ENCODE measurements around the gene THOP1. TPM values are rescaled to one million over a fixed set of nuclear protein-coding genes. Genes with fewer than 3 reads are reported as not detected.

The THOP1 gene
- total RNA-seq, 4 donors from 2014 or later: 24.3 to 142 (median 49.5) TPM

DNA sequence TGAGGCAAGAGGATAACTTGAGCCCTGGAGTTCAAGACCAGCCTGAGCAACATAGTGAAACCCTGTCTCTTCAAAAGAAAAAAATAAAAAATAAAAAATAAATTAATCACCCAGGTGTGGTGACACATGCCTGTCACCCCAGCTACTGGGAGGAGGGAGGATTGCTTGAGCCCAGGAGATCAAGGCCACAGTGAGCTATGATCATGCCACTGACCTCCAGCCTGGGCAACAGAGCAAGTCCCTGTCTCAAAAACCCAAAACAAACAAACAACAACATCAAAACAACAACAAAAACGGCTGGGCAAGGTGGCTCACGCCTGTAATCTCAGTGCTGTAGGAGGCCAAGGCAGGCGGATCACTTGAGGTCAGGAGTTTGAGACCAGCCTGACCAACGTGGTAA lies 41.2 kb upstream of the THOP1 start:
- TF ChIP-seq, protein P1, sequence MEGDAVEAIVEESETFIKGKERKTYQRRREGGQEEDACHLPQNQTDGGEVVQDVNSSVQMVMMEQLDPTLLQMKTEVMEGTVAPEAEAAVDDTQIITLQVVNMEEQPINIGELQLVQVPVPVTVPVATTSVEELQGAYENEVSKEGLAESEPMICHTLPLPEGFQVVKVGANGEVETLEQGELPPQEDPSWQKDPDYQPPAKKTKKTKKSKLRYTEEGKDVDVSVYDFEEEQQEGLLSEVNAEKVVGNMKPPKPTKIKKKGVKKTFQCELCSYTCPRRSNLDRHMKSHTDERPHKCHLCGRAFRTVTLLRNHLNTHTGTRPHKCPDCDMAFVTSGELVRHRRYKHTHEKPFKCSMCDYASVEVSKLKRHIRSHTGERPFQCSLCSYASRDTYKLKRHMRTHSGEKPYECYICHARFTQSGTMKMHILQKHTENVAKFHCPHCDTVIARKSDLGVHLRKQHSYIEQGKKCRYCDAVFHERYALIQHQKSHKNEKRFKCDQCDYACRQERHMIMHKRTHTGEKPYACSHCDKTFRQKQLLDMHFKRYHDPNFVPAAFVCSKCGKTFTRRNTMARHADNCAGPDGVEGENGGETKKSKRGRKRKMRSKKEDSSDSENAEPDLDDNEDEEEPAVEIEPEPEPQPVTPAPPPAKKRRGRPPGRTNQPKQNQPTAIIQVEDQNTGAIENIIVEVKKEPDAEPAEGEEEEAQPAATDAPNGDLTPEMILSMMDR (IDR thresholded peaks at IDR 0.05): no peak
- Histone ChIP-seq H3K27ac (no peak overlapping the region), H3K4me3 (no peak overlapping the region), H3K36me3 (no peaks in the 10 kb centered on the region), H3K4me1 (peaks cover 0 to 7% (median 5%) of the 10 kb centered on the region in 4 donors), H3K9me3 (no peaks in the 10 kb centered on the region), H3K27me3 (no peaks in the 10 kb centered on the region)
- no peak for DNase-seq

DNA sequence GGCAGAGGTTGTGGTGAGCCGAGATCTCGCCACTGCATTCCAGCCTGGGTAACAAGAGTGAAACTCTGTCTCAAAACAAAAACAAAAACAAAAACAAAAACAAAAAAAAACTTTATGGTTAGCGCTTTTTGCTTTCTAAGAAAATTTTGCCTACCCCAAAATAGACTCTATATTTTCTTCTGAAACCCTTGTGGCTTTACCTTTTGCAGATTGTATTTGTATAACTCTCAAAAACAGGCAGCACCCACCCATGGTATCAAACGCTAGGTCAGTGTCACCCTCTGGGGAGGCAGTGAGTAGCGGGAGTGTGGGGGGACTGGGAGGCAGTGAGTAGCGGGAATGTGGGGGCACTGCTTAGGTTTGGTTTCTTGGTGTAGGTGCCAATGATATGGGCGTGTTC lies 38.0 kb upstream of the THOP1 start:
- no peak overlapping the region for H3K27ac ChIP-seq
- no peak for TF ChIP-seq POLR2A (IDR thresholded peaks at IDR 0.05)
- TF ChIP-seq, protein P1 (IDR thresholded peaks at IDR 0.05): no peak
- DNase-seq: no peak
- H3K4me3 ChIP-seq: no peak overlapping the region
- no peaks in the 10 kb centered on the region for H3K9me3 ChIP-seq
- no peaks in the 10 kb centered on the region for H3K36me3 ChIP-seq
- H3K27me3 ChIP-seq: no peaks in the 10 kb centered on the region
- H3K4me1 ChIP-seq: peaks cover 0 to 3% (median 3%) of the 10 kb centered on the region in 4 donors

DNA sequence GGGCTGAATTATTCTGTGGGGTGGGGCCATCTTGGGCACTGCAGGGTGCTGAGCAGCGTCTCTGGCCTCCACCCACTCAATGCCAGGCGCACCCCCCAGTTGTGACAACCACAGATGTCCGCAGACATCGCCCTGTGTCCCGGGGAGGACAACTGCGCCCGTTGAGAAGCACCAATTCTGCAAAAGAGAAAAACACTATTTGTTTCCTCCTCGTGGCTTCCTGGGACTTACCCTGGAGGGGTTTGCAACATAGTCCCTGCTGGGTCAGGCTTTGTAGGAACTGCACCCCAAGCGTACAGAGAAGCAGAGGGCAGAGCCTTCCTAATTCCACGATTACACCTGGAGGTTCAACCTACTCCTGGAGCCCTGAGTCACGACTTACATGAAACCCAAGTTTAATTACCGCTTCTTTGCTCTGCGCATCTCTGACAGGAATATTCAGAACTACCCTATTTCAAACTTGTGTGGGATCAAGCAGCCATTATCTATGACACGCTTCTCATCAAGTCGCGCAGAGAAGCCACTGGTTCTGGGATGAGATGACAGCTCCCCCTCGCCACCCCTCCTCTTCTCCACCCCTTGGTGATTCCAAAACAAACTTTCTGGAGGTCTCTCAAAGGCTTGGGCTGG lies 34.4 kb upstream of the THOP1 start:
- Histone ChIP-seq H3K27me3 (no peaks in the 10 kb centered on the region), H3K36me3 (peaks cover 0 to 19% (median 0%) of the 10 kb centered on the region in 3 donors), H3K4me3 (no peak overlapping the region), H3K9me3 (no peaks in the 10 kb centered on the region), H3K4me1 (peaks cover 0 to 3% (median 3%) of the 10 kb centered on the region in 4 donors), H3K27ac (no peak overlapping the region)
- no peak for DNase-seq
- TF ChIP-seq, protein P1 (IDR thresholded peaks at IDR 0.05): no peak
- no peak for TF ChIP-seq POLR2A (IDR thresholded peaks at IDR 0.05)

DNA sequence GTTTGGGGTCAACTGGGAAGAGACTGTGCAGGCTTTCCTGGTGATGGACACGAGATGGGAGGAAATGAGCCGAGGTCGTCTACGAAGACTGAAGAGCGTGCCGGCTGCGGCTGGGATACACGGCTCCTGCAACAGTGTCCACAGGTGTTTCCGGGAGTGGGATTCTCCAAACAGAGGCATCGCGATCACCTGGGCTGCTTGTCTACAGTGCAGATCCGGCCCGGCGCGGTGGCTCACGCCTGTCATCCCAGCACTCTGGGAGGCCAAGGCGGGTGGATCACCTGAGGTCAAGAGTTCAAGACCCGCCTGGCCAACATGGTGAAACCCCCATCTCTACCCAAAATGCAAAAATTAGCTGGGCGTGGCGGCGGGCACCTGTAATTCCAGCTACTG lies 33.9 kb upstream of the THOP1 start:
- Histone ChIP-seq H3K36me3 (peaks cover 0 to 24% (median 0%) of the 10 kb centered on the region in 3 donors), H3K27ac (no peak overlapping the region), H3K9me3 (no peaks in the 10 kb centered on the region), H3K27me3 (no peaks in the 10 kb centered on the region), H3K4me3 (no peak overlapping the region), H3K4me1 (peaks cover 0 to 3% (median 3%) of the 10 kb centered on the region in 4 donors)
- TF ChIP-seq POLR2A (IDR thresholded peaks at IDR 0.05): no peak
- TF ChIP-seq, protein P1 (IDR thresholded peaks at IDR 0.05): no peak
- no peak for DNase-seq

DNA sequence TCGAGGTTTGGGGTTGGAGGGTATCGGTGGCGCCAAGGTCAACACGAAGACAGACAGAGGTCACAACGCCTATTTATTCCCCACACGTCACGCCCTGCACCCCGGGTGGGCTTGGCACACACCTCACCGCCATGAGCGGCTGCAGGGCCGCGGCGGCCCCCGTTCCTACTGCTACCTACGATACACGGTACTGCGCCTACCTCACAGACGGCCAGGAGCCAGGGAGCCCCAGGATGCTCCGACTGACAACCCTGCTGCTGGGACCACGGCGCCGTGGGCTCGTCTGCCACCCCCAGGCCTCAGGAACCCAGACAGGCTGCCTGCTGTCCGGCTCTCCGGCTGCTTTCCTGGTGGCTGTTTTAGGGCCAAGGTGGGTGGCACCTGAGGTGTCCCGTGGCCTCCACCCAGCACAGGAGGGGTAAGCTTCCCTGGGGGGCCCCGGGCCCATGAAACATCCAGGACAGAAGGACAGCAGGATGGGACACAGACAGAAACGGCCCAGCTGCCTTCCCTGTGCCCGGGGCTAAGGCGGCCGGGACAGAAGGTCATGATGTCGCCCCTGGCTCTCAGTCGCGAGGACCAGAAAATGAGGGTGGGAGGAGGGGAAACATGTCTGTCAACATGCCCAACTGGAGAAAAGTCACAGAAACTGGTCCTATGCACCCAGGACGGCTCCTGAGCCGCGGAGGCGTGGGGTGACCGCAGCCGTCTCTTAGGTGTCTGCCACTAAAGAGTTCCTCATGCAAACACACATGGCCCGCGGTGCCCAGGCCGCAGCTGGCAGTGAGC lies 30.4 kb upstream of the THOP1 start:
- Histone ChIP-seq H3K27me3 (no peaks in the 10 kb centered on the region), H3K27ac (no peak overlapping the region), H3K4me1 (no peaks in the 10 kb centered on the region), H3K9me3 (no peaks in the 10 kb centered on the region), H3K36me3 (peaks cover 0 to 55% (median 0%) of the 10 kb centered on the region in 3 donors), H3K4me3 (no peak overlapping the region)
- DNase-seq: peak in 1 of 3 donors; percentile 38
- TF ChIP-seq POLR2A (IDR thresholded peaks at IDR 0.05): no peak
- TF ChIP-seq, protein P1 (IDR thresholded peaks at IDR 0.05): no peak
